ENCODE results near the gene C15orf39. TPM values are rescaled to one million over a fixed set of nuclear protein-coding genes. Genes with fewer than 3 reads are reported as not detected.

C15orf39 gene
- total RNA-seq (2014; rRNA removed; shearing (Covaris generic)) (8.1 and 12.5 TPM in 2 replicates), polyA plus RNA-seq (2016; fragmentation: Nextera tagmentation; extraction: Ambion mirVana) (4.7 and 5.1 TPM in 2 replicates)

DNA sequence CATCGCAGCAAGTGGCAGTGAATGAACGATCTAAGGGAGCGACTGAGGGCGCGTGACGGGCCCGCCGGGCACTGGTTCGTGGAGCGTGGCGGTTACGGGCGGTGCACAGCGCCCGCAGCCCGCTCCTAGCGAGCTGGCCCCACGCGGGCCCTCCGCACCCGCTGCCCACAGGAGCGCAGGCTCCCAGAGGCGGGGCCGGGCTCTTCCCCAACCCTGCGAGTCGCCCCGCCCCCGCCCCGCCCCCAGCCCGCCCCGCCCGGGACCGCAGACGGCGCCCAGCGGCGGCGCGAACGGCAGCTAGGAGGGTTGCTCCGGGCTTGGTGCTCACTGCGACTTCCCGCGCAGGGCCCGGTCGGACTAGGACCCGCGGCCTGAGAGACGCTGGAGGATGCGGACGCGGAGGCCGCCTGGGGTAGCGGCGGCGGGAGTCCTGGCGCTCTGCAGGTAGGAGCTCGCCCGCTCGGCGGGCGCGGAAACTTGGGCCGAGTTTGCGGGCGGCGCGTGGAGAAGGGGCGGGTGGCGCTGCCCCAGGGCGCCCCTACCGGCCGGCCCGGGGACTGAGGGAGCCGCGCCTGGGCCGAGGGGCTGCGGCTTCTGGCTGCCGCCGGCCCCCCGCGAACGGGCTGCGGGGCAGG, at the start of gene C15orf39:
TSS of gene C15orf39 (plus strand) at position 267 of the 635 bp plus-strand sequence. CDS start 4,167 bp downstream, outside the sequence.
- H3K9me3 ChIP-seq (ENCODE audit: low read depth): no peaks in the 10 kb centered on the region
- peak within 1 kb of the TSS; percentile 92 for H3K4me2 ChIP-seq (ENCODE audit: unreplicated experiment)
- H3K4me3 ChIP-seq: peak within 1 kb of the TSS; percentile 97
- in situ Hi-C loops (cut with MboI): no loop called here
- WGBS, 2 experiments (ENCODE audit: low coverage in 1 of 2, low lambda C conversion rate in 2 of 2, missing lambda C conversion rate in 2 of 2): 1 to 2% methylated on average over 60 of the region's 84 CpGs
- peak within 1 kb of the TSS; percentile 63 for H2AFZ ChIP-seq
- 0 out of 2 replicates have a peak, but pooled peaks cover 6% of the 10 kb centered on the region for H4K20me1 ChIP-seq (ENCODE audit: insufficient read depth)
- H3K4me1 ChIP-seq (ENCODE audit: insufficient read depth): peaks cover 22% of the 10 kb centered on the region
- peaks cover 47% of the 10 kb centered on the region for H3K79me2 ChIP-seq (ENCODE audit: insufficient read depth)
- no peak for TF ChIP-seq EZH2phosphoT487 (IDR thresholded peaks at IDR 0.05; ENCODE audit: insufficient read depth, low read depth)
- no peak for TF ChIP-seq EZH2 (IDR thresholded peaks at IDR 0.05; ENCODE audit: insufficient read depth, poor library complexity, severe bottlenecking)
- no peaks in the 10 kb centered on the region for H3K27me3 ChIP-seq (replicated peaks; ENCODE audit: insufficient read depth)
- peak; percentile 91 for DNase-seq
- H3K9ac ChIP-seq: peak within 1 kb of the TSS; percentile 100
- no peaks in the 10 kb centered on the region for H3K36me3 ChIP-seq (ENCODE audit: low read depth)
- H3F3A ChIP-seq (ENCODE audit: insufficient read depth): peaks cover 11% of the 10 kb centered on the region
- H3K27ac ChIP-seq: peak within 1 kb of the TSS; percentile 98
- H3K9me2 ChIP-seq (ENCODE audit: insufficient read depth): no peaks in the 10 kb centered on the region

DNA sequence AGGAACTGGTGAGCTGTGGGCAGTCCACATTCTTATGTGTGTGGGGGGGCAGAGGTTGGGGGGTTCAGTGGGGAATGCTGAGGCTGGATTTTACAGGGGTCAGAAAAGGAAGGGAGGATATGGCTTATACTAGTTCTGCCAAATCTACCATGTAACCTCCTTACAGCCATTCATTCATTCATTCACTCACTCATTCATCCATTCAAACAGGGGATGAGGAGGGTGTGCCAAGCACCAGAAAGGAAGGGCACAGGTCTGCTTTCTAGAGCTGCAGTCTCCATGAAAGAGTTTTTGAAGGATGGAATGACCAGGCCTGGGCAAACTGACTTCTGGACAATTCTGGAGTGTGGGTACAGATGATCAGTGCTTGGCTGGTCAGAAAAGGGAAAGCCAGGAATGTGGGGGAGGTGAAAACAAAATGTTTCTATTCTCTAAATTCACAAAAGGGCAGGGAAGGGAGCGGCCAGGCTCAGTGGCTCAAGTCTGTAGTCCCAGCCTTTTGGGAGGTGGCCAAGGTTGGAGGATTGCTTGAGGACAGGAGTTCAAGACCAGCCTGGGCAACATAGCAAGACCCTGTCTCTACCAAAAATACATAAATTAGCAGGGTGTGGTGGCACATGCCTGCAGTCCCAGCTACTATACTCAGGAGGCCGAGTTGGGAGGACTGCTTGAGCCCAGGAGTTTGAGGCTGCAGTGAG, 49.2 kb upstream of the C15orf39 start:
- Histone ChIP-seq H3K9ac (no peak overlapping the region), H3K9me3 (ENCODE audit: low read depth) (no peaks in the 10 kb centered on the region), H3K9me2 (ENCODE audit: insufficient read depth) (no peaks in the 10 kb centered on the region), H2AFZ (no peak overlapping the region), H3K4me2 (ENCODE audit: unreplicated experiment) (no peak overlapping the region), H4K20me1 (ENCODE audit: insufficient read depth) (no peaks in the 10 kb centered on the region), H3K36me3 (ENCODE audit: low read depth) (no peaks in the 10 kb centered on the region), H3K4me1 (ENCODE audit: insufficient read depth) (peaks cover 15% of the 10 kb centered on the region), H3K27ac (no peak overlapping the region), H3K4me3 (no peak overlapping the region), H3F3A (ENCODE audit: insufficient read depth) (peaks cover 15% of the 10 kb centered on the region; the same call in 1 of the 2 replicates), H3K27me3 (replicated peaks; ENCODE audit: insufficient read depth) (no peaks in the 10 kb centered on the region), H3K79me2 (ENCODE audit: insufficient read depth) (no peaks in the 10 kb centered on the region)
- 69 to 72% methylated on average over 2 of the region's 2 CpGs for WGBS, 2 experiments (ENCODE audit: low coverage in 1 of 2, low lambda C conversion rate in 2 of 2, missing lambda C conversion rate in 2 of 2)
- DNase-seq: no peak
- in situ Hi-C loops (cut with MboI): no loop called here
- no peak for TF ChIP-seq EZH2 (IDR thresholded peaks at IDR 0.05; ENCODE audit: insufficient read depth, poor library complexity, severe bottlenecking)
- no peak for TF ChIP-seq EZH2phosphoT487 (IDR thresholded peaks at IDR 0.05; ENCODE audit: insufficient read depth, low read depth)

DNA sequence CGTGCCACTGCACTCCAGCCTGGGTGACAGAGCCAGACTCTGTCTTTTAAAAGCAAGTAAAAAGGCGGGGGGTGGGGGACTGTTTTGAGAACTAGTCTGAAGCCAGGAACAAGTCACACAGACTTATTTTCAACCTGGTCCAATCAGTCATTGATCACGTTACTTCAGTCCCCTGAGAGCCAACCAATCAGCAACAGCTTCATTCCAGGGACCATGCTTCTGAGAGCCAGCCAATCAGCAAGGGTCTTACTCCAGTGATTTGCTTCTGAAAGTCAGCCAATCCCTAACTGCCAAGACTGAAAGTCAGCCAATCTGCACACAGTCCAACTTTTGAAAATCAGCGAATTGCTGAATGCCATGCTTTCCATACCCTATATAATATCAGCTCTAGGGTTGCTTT, 48.6 kb upstream of the C15orf39 start:
- no peaks in the 10 kb centered on the region for H3K79me2 ChIP-seq (ENCODE audit: insufficient read depth)
- WGBS, 2 experiments (ENCODE audit: low coverage in 1 of 2, low lambda C conversion rate in 2 of 2, missing lambda C conversion rate in 2 of 2): 51 to 55% methylated on average over 4 of the region's 4 CpGs
- H2AFZ ChIP-seq: no peak overlapping the region
- H3F3A ChIP-seq (ENCODE audit: insufficient read depth): peaks cover 15% of the 10 kb centered on the region; the same call in 1 of the 2 replicates
- H3K9ac ChIP-seq: no peak overlapping the region
- in situ Hi-C loops (cut with MboI): no loop called here
- DNase-seq: peak; percentile 39
- no peaks in the 10 kb centered on the region for H3K27me3 ChIP-seq (replicated peaks; ENCODE audit: insufficient read depth)
- no peaks in the 10 kb centered on the region for H3K36me3 ChIP-seq (ENCODE audit: low read depth)
- H3K4me3 ChIP-seq: no peak overlapping the region
- no peaks in the 10 kb centered on the region for H4K20me1 ChIP-seq (ENCODE audit: insufficient read depth)
- no peak overlapping the region for H3K4me2 ChIP-seq (ENCODE audit: unreplicated experiment)
- H3K9me2 ChIP-seq (ENCODE audit: insufficient read depth): no peaks in the 10 kb centered on the region
- H3K9me3 ChIP-seq (ENCODE audit: low read depth): no peaks in the 10 kb centered on the region
- peaks cover 15% of the 10 kb centered on the region for H3K4me1 ChIP-seq (ENCODE audit: insufficient read depth)
- TF ChIP-seq EZH2 (IDR thresholded peaks at IDR 0.05; ENCODE audit: insufficient read depth, poor library complexity, severe bottlenecking): no peak
- TF ChIP-seq EZH2phosphoT487 (IDR thresholded peaks at IDR 0.05; ENCODE audit: insufficient read depth, low read depth): no peak
- H3K27ac ChIP-seq: no peak overlapping the region

DNA sequence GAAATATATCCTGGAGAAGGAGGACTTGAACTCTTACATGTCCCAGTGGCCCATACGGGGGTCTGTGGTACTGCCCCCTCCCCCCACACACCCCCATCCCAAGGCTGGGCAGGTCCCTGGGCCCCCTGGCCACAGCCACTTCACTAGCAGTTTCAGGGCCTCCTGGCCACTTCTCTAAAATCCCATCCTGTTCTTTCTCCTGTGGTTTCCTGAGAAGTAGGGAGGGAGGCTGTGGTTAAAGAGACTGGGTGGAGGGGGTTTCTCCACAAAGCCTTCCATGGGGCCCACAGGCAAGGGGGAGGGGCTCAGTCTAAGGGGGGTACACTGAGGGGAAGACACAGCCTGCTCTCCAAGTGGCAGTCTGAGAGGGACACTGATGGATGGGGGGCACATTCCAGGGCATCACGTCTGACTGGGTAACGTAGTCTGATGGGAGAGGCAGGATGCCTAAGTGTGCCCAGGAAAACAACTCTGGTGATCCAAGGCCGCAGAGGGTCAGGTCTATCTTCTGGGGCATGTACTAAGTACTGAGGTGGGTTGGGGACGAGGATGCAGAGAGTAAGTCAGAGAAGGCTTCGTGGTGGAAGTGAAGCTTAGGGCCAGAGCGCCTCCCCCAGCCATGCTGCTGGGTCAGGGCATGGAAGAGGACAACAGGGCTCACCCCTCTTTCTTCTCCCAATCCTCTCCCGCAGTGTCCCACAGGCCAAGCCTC, 48.0 kb upstream of the C15orf39 start:
- Histone ChIP-seq H3K9ac (no peak overlapping the region), H3K9me2 (ENCODE audit: insufficient read depth) (no peaks in the 10 kb centered on the region), H3K9me3 (ENCODE audit: low read depth) (no peaks in the 10 kb centered on the region), H3K27ac (no peak overlapping the region), H3K4me3 (no peak overlapping the region), H3K27me3 (replicated peaks; ENCODE audit: insufficient read depth) (no peaks in the 10 kb centered on the region), H3K79me2 (ENCODE audit: insufficient read depth) (no peaks in the 10 kb centered on the region), H4K20me1 (ENCODE audit: insufficient read depth) (no peaks in the 10 kb centered on the region), H3K36me3 (ENCODE audit: low read depth) (no peaks in the 10 kb centered on the region), H2AFZ (no peak overlapping the region), H3K4me1 (ENCODE audit: insufficient read depth) (peaks cover 15% of the 10 kb centered on the region), H3F3A (ENCODE audit: insufficient read depth) (peaks cover 15% of the 10 kb centered on the region; the same call in 1 of the 2 replicates), H3K4me2 (ENCODE audit: unreplicated experiment) (no peak overlapping the region)
- DNase-seq: no peak
- in situ Hi-C loops (cut with MboI): no loop called here
- 82 to 84% methylated on average over 8 of the region's 8 CpGs for WGBS, 2 experiments (ENCODE audit: low coverage in 1 of 2, low lambda C conversion rate in 2 of 2, missing lambda C conversion rate in 2 of 2)
- TF ChIP-seq EZH2 (IDR thresholded peaks at IDR 0.05; ENCODE audit: insufficient read depth, poor library complexity, severe bottlenecking): no peak
- TF ChIP-seq EZH2phosphoT487 (IDR thresholded peaks at IDR 0.05; ENCODE audit: insufficient read depth, low read depth): no peak

Data from GM23248 (cell line).